D341Med (cell line): Measurements from ENCODE around the gene TNFSF8.

Experiments used
- DNase-seq: peaks from one replicate; pipeline ENCODE4 v3.0.0; 2012; ENCODE audit warnings: low spot score

Gene TNFSF8

GRCh38 chr9:114867327-114867726 lies 63.1 kb downstream of the TNFSF8 start:
- DNase-seq, result no peak

GRCh38 chr9:114864471-114864870 lies 65.9 kb downstream of the TNFSF8 start:
- no peak for DNase-seq

GRCh38 chr9:114861922-114862605 lies 68.3 kb downstream of the TNFSF8 start:
- no peak for DNase-seq

- no peak for DNase-seq
Observed at GRCh38 chr9:114861273-114861672, 69.1 kb downstream of the TNFSF8 start.

DNA sequence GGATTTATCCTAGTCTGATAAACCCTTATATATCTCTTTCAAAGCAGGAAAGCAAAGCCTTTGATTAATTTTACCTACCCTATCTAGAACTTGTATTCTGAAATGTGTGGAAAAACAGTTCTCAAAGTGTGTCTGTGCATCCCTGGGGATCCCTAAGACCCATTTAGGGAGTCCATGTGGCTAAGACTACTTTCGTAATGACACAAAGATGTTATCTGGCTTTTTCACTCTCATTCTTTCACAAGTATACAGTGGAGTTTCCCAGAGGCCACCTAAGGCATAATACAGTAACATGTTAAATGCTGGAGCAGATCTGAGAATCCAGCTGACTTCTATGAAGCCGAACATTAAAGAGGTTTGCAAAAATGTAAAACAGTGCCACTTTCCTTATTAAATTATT lies 70.2 kb downstream of the TNFSF8 start:
- DNase-seq, result no peak

DNA sequence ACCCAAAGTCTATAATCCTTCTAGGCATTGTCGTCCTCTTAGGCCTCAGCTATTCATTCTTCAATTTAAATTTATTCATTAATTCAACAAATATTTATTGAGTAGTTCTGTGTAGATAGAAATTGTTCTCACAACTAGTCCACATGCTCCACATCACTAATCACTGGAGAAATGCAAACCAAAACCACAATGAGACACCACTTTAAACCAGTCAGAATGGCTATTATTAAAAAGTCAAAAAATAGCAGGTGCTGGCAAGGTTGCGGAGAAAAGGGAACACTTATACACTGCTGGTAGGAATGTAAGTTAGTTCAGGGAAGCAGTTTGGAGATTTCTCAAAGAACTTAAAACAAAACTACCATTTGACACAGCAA lies 73.5 kb downstream of the TNFSF8 start:
- DNase-seq, result no peak

- DNase-seq, result no peak
Observed at GRCh38 chr9:114856215-114856941, 74.0 kb downstream of the TNFSF8 start.

- DNase-seq, result no peak
Observed at GRCh38 chr9:114855488-114855887, 74.9 kb downstream of the TNFSF8 start.

DNA sequence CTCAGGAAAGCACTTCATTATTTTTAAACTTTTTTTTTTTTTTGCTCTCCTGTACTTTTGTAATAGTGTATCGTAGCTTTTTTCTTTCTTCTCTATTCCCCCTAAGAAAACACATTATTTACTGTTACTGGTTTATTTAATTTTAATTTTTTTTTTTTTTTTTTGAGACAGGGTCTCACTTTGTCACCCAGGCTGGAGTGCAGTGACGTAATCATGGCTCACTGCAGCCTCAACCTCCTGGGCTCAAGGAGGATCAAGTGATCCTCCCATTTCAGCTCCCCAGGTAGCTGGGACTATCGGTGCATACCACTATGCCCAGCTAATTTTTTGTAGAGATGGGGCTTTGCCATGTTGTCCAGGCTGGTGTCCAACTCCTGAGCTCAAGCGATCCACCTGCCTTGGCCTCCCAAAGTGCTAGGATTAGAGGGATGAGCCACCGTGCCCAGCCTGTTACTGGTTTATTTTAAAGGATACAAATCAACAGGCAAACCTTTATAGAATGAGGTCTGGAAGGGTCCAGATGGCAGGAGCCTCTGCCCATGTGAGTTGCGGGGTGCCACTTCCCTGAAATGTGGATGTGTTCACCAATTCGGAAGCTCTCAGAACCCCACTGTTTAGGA lies 75.5 kb downstream of the TNFSF8 start:
- no peak for DNase-seq

GRCh38 chr9:114853071-114853855 lies 77.1 kb downstream of the TNFSF8 start:
- no peak for DNase-seq

- no peak for DNase-seq
Observed at GRCh38 chr9:114852050-114852594, 78.3 kb downstream of the TNFSF8 start.

- no peak for DNase-seq
Observed at GRCh38 chr9:114851306-114851705, 79.1 kb downstream of the TNFSF8 start.
